HG03060 (cell line): Measurements from ENCODE around the gene C1QTNF5.

Source experiments
- ATAC-seq: cut with Tn5 transposase; IDR thresholded peaks from one replicate; pipeline ENCODE4 v1.9.1; 2021; ENCODE audit warnings: low read depth, moderate number of reproducible peaks; ENCODE audit not compliant: unreplicated experiment

Gene C1QTNF5

DNA sequence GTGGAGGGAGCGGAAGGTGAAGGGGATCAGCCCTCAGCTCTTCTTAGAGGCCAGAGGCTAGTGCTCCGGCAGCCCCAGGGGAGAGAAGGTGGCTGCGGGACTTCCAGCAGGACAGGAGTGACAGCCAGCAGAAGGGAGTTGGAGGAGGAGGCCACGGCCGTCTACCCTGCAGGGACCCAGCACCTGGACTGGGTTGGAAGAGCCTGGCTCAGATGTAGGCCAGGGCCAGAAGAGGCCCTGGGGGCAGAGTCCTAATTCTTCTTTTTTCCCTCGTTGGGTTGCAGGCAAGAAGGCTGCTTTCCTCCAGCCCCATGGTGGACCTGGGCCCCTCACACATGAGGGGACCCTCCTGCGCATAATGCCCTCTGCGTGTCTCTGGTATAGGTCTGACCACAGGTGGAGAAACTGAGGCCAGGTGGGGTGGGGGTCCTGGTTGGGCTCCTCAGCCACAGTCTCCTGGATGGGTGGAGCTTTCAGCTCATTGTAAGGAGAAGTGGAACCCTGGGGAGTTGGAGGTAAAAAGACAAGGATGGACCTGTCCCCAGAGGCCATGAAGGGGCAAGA lies 21.5 kb downstream of the C1QTNF5 start:
- ATAC-seq, result no peak

DNA sequence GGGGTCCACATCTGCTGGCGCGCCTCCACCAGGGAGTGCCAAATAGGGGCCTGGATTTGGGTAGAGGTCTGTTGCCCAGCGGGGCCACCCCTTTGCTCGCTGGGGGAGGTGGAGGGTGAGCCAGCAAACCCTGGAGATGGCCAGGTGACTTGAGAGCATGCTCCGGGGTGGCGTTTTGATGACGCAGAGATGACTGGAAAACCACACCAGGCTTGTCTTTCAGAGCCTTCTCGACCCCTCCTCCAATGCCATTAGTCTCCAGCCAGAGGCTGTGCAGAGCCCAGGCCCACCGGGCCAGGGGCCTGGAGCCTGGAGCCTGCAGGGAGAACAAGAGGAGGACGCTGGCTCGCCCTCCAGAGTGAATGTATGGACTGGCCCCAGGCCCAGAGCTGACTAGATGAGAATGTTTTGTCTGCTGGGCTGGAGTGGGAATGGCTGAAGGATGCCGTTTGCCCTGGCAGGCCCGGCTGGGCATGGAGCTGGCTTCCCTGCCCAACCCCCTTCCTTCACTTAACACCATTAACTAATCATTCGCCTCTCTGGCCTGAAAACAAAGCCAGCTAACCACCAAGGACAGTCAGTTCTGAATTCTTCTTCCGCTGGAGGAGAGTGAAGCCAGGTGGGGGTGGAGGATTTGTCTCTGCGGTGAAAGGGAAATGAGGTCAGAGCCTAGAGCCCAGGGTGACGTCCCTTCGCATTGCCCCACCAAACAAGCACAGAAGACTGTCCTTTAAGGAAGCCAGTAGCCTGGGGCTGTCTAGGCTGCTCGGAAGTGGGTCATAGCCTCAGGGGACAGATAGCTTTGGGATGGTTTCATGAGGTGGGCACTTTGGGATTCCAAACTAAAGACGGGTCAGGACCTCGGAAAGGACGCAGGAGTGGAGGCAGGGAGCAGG lies 22.2 kb downstream of the C1QTNF5 start:
- no peak for ATAC-seq

DNA sequence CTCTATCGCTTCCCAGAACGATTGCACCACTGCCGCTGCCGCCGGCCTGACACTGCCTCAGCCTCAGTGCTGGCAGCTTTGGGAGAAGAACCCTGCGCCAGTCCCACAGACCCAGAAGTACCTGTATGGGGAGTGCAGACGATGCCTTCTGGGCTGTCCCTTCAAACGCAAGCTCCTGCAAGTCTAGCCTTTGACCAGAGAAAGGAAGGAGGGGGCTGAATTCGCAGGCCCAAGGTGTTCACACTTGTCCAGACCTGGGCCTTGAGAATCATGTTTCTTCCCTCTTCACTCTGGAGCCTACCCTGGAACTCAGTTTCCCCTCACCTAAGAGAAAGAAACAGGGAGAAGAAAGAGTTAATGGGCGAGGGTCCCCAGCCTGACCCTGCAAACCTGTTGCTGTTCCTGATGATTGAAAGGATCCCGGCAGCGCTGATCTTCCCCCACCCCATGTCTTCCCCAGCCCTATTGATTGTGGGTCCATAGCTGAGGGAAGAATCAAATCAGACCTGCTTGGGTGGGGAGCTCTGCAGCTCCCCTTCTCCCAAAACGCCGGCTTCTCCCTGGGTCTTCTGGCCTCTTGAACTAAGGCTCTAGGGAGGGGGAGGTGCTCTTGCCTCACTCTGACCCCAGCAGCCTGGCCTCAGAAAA lies 23.0 kb downstream of the C1QTNF5 start:
- no peak for ATAC-seq

DNA sequence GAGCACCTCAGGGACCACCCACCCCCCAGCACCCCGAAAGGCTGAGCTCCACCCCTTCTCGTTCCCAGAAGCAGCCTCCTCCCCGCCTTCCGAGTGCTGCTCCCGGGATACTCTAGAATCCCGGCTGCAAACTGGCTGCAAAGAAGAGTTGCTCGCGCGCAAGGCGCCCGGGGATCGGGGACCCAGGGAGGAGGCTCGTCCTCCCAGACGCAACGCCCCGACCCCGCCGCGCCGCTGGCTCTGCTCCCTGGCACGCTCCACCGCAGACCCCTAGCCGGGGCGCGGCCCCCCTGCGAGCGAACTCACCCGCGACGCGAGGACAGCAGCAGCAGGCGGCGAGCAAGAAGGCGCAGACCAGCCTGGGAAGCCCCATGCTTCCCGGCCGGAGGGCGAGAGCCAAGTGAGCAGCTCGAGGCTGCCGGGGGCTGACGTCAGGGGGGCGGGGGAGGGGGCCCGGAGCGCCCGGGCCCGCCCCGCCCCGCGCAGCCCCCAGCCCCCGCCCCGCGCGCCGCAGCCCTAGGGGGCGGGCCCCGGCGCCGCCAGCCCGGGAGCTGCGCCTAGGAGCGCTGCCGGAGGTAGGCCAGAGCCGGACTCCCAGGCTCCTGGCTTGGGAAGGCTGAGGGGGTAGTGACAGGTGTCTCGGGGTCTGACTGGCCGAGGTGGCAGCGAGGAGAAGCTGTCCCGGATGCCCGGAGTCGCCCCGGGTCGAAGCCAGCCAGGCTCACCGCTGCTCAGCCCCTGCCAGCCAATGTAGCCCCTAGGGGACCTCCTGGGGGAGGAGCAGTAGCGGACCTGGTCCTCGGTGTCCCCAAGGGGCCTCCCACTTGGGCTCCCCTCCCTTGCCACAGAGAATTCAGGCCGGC lies 23.7 kb downstream of the C1QTNF5 start, which contains the start of gene MCAM:
TSS of gene MCAM (minus strand) at position 402 of the 863 bp plus-strand sequence. CDS start at position 373, 29 bp downstream.
- no peak for ATAC-seq

DNA sequence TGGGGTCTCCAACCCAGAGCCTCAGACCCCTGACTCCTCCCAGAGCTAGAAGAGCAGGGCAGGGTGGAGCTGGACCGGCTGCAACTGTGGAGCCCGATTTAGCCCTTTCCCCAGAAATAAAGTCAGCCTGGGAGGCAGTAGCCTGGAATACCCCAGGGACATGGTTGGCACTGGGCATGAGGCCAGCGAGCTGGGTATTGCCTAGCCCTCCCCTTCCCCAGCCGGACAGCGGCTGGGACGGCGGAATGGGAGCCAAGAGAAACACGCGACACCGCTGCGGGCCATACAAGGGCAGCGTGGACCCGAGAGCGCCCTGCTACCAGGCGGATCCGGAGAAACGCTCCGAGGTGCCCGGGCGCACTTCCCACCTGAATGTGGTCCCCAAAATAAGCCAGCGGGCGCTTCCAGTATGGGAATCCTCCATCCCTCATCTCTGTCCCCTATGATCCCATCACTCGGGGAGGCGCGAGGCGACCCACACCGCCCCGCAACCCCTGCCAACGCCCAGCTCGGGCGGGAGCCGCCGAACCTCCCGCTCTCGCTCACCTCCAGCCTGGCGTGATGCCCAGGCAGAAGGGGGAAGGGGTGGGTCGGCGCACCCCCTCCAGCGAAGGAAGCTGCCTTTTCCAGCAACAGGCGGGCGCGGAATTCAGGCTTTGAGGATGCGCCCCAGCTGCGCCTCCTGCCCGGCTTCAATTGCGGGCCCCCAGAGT lies 24.5 kb downstream of the C1QTNF5 start:
- no peak for ATAC-seq

DNA sequence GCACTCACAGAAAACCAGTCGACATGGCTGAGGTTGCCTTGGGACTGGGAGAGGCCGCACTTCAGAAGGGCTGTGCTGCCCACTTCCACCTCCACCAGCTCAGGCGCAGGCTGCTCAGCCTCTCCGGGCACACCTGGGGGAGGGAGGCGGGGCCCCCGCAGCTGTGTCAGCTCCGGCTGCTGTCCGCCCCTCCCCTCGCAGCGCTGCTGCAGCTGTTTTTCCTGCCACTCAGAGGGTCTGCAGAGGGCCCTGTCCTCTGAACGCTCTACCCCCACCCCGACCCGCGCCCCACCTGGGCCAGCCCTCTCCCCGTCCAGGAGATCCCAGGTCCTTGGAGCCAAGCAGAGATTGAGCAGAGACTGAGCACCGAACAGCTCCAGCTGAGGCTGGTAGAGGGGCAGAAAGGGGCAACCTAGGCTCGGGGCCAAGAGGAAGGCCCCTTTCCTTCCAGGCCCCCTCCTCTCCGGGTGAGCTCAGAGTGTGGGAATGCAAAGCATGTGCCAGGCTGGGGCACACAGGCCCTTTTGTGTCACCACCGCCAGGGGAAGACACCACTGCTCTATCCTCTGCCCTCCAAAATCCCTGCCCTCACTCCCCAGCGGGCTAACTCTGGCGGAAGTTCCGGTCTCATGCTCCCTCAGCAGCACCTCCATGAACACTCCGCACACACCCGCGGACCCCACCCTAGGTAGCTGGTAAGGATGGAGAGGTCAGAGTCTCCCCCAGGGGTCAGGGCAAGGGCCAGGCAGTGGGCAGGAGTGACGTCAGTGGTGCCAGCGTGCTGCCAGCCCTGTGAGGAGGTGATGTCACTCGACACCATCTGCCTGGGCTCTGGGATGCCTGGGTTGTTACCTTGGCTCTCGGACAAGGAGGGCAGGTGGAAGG lies 25.3 kb downstream of the C1QTNF5 start:
- ATAC-seq, result no peak

DNA sequence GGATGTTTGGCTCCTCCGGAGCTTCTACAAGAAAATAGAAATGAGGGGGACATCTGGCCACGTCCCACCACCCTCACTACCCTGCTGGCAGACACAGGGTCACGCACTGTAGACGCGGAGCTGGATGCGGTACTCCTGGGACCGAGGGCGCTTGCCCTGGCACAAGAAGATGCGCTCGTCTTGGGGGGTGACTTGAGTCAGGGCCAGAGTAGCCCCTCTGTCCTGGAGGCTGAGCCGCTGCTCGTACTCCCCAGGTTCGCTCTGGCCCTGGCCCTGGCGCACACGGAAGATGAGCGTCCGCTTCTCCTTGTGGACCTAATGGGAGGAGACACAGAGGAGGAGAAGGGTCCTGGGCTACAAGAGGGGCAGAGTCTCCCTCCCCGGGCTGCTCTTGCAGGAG lies 26.0 kb downstream of the C1QTNF5 start:
- no peak for ATAC-seq

DNA sequence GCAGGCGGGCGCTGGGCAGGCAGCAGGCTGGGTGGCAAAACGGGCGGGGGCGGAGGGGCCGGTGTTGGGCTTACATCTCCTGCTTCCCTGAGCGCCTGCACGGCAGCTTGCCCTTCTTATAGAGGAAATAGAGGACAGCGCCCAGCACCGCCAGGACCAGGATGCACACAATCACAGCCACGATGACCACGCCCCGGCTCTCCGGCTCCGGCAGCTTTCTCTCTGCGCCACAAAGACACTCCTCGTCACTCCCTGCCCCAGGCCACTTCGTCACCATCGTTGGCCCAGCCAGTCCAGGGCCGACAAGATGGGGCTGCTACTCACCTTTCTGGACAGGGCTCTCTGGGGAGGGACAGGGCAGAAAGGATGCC lies 30.0 kb downstream of the C1QTNF5 start:
- no peak for ATAC-seq

DNA sequence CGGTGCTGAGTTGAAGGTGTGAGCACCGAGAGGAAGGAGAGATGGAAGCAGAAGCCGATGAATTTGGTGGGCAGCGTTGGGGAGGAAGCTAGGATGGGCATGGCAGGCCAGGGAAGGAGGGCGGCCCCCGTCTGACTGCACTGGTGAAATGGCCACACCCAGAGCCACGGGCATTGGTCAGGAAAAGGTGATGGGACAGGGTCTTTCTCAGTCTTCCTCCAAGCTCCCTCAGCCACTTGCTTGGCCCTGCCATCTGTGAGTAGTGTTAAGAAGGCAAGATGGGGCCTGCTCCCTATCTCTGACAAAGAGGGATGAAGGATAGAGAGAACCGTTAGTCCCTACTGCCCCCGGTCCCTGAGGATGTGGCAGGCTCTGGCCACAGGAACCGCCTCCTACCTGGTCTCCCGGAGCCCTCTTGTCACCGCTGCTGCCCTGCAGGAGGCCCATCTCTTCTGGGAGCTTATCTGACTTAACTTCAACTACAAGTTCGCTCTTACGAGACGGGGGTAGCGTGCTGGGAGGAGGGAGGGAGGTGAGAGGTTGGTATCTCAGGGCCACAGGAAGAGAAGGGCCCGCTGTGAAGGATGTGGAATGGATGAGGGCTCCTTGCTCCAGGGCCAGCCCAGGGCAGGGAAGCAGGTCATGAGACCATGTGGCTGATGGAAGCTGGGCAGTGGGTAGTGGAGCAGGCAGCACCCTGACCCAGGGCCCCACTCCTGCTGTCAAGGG lies 30.6 kb downstream of the C1QTNF5 start:
- ATAC-seq, result no peak

DNA sequence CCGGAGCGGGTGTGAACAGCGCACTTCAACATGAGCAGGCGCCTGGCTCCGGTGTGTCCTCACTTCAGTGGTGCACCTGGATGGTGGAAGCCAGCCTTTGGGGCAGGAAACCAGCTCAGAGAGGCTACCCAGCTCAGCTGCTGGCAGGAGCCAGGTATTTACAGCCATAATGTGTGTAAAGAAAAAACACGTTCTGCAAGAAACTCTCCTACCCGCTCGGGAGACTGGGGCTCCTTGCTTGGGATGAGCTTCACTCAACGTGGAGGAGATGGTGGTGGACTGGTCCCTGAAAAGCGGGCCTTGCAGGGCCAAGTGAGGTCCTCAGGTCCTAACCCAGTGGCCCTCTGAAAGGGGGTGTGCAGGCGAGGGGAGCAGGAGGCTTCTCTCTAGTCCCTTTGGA lies 31.3 kb downstream of the C1QTNF5 start:
- ATAC-seq, result no peak

DNA sequence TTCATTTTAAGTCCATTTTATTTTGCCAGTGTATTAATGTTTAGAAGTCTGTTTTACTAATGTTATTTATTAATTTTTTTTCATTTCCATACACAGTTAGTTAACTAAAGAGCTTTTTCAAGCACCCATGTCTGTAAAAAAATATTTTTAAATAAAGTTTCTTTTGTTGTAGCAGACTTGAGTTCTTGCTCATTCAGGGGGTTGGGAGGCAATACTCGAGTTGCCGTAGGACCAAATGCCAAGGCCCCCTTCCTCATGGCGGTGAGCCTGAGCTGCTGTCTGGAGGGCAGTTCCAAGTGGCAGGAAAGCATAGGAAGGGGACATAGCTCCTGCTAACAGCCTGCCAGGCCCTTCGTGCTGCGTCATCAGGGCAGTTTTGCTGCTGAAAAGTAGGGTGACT lies 32.7 kb downstream of the C1QTNF5 start:
- no peak for ATAC-seq

DNA sequence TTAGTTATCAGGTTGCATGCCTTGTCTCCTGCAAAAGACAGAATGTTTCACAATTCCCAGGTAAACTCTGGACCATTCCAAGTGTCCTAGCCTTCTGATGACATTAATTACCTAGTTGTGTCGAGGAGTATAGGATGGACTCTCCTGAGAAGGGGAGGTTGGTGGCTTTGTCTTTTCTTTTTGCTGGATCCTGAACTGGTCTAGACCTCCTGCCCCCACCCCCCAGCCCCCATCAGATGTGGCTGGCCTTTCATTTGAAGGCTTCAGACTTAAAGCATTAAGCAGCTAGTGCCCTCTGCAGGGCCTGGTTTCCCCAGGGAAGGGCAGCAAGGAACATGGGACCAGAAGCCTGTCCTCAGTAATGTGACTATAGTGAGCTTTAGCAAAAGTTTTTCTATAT lies 33.5 kb downstream of the C1QTNF5 start:
- ATAC-seq, result no peak

DNA sequence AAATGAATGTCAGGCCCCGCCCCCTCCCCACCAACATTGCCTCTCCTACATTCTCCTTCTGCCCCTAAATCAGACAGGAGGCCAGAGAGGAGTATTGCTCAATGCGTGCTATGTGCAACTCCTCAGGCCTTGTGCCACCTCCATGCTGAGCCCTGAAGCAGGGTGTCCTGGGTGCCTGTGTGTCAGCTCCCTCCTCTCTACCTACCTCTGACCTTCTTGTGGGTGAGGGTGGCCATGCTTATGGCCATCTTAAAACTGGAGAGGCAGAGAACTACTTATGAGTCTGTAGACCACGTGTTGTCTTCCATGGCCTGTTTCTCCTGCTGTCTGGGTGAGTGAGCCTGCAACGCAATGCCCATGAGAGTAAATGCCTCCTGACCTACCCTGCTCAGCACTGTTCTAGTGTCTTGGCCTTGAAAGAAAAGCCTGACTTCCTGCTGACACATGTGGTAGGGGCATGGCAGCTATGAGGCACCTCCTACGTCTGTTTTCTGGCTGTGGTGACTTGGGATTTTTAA lies 34.3 kb downstream of the C1QTNF5 start:
- no peak for ATAC-seq

DNA sequence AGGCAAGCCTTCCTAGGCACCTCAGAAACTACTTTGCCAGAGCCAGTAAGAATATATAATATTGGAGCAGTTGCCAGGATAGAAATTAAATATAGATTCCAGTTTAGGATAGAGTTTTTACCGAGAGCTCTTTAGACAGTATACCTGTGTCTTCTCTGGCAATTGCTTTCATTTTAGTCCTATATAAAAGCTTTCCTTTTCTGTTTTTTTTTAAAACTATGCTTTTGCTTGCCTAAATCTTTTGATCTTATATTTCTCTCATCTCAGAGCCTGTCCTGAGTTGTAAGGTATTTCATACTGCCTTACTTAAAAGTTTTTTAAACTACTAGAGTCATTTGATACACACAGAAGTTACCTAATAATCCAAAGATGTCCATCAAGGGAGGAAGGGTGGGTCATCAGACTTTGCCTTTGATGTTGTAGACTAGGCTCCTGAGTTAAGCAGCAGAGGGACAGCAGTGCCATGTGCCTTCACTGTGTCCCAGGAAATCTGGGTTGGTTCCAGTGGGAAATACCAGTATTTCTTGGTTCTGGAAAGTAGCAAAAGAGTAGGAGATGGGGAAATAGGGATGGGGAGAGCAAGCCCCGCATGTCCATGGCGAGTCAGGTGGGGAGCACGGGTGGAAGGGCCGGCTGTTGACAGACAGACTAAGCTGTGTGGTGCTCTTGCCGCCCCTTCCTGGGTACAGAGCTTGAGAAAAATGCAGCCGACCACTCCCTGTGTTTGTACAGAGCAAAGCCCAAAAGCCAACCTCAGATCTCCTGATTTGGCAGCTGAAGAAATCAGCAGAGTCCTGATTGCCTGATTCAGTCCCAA lies 34.9 kb downstream of the C1QTNF5 start:
- no peak for ATAC-seq

DNA sequence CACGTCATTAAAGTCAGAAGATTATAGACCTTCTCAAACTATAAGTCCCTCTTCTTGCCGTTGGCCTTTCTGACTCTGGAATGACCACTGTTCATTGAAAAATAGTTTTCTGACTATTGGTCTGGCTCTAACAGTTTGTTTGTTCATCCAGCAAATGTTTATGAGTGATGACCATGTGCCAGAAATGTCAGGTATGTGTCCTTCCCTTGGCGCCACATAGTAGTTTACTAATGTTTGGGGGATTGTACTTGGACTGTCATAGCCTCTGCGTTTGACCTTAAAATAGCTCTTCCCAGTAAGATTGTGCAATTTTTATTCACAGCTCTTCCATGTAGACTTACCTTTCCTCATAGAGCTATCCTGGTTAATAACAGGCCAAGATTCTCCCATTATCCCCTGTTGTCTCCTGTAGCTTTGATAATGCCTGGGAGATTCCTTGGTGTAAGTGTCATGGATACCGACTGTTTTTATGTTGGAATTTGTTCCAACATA lies 37.4 kb downstream of the C1QTNF5 start:
- no peak for ATAC-seq

DNA sequence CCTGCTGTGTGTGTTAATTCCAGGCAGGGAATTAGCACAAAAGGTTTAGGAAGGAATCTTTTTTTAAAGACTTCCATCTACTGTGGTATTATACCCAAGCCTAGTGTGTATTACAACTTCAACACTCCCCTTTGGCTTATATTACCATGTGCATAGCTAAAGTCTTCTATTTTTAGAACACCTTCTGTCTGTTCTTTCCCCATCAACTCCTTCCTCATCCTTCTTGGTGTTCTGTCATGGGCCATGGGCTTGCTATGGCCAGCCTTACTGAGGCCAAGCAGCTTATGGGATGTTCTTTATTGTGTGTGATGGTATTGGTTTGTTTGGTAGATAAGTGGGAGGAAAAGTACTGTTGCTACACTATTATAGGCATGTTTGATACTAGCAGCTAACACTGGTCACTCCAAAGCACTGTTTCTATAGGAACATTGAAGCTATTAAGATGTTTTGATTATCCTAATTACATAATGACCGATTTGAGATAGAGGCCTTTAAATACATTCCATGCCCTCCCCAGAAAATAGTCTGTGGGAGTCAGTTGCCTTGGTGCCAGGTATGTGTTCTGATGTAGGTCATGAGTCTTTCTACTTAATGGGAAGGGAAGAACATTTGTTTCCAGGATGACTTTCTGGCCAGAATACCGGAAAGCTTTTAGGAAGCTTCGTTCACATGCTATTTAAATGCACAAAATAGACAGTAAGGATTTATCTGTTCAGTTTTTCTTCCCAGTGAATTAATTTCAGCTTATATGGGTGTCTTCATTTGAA lies 40.3 kb downstream of the C1QTNF5 start:
- ATAC-seq, result no peak

DNA sequence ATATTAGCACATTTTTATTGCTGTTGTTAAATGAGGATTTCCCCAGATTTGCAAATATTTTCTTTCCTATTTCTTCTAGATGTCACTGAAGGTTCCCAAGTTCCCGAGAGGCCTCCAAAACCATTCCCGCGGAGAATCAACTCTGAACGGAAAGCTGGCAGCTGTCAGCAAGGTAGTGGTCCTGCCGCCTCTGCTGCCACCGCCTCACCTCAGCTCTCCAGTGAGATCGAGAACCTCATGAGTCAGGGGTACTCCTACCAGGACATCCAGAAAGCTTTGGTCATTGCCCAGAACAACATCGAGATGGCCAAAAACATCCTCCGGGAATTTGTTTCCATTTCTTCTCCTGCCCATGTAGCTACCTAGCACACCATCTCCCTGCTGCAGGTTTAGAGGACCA lies 41.3 kb downstream of the C1QTNF5 start:
- ATAC-seq, result no peak
